ENCODE data around the gene MACROD2. TPM values are rescaled to one million over a fixed set of nuclear protein-coding genes. Genes with fewer than 3 reads are reported as not detected.

MACROD2 gene
- total and polyA plus RNA-seq, 4 donors: 0.66 to 10.5 (median 3.3) TPM

- H3K4me1 ChIP-seq (ENCODE audit: control insufficient read depth in 4 of 4, insufficient read depth in 4 of 4, low read length in 3 of 4): peaks cover 2 to 26% (median 21%) of the 10 kb centered on the region in 4 donors
- no peaks in the 10 kb centered on the region for H3K36me3 ChIP-seq (ENCODE audit: control insufficient read depth in 4 of 4, insufficient read depth in 3 of 4, low read depth in 1 of 4, low read length in 3 of 4)
- WGBS: 89% methylated on average over 4 of the region's 4 CpGs
- H3K4me3 ChIP-seq (ENCODE audit: low read depth in 1 of 3, low read length in 3 of 3): no peak overlapping the region
- H3K9me3 ChIP-seq (ENCODE audit: control insufficient read depth in 4 of 4, low read length in 3 of 4): no peaks in the 10 kb centered on the region
- no peak overlapping the region for H3K27ac ChIP-seq (ENCODE audit: low read depth in 1 of 2, low read length in 2 of 2)
- no peak for TF ChIP-seq FOXA1 (IDR thresholded peaks at IDR 0.05)
- TF ChIP-seq, protein P1, sequence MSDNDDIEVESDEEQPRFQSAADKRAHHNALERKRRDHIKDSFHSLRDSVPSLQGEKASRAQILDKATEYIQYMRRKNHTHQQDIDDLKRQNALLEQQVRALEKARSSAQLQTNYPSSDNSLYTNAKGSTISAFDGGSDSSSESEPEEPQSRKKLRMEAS (IDR thresholded peaks at IDR 0.05): no peak
- TF ChIP-seq, protein P2, sequence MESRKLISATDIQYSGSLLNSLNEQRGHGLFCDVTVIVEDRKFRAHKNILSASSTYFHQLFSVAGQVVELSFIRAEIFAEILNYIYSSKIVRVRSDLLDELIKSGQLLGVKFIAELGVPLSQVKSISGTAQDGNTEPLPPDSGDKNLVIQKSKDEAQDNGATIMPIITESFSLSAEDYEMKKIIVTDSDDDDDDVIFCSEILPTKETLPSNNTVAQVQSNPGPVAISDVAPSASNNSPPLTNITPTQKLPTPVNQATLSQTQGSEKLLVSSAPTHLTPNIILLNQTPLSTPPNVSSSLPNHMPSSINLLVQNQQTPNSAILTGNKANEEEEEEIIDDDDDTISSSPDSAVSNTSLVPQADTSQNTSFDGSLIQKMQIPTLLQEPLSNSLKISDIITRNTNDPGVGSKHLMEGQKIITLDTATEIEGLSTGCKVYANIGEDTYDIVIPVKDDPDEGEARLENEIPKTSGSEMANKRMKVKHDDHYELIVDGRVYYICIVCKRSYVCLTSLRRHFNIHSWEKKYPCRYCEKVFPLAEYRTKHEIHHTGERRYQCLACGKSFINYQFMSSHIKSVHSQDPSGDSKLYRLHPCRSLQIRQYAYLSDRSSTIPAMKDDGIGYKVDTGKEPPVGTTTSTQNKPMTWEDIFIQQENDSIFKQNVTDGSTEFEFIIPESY (IDR thresholded peaks at IDR 0.05): no peak
- TF ChIP-seq REST (IDR thresholded peaks at IDR 0.05): no peak
- TF ChIP-seq GABPA (IDR thresholded peaks at IDR 0.05 in 1 of 2, conservative IDR thresholded peaks at IDR 0.05 in 1 of 2): no peak
- no peak for TF ChIP-seq NR2F2 (IDR thresholded peaks at IDR 0.05)
- no peak for TF ChIP-seq RXRA (IDR thresholded peaks at IDR 0.05)
- TF ChIP-seq HNF4G (IDR thresholded peaks at IDR 0.05): no peak
- TF ChIP-seq HNF4A (conservative IDR thresholded peaks at IDR 0.05): no peak
- TF ChIP-seq SP1 (IDR thresholded peaks at IDR 0.05): no peak
- TF ChIP-seq ATF3 (IDR thresholded peaks at IDR 0.05): no peak
- TF ChIP-seq FOXA2 (IDR thresholded peaks at IDR 0.05): no peak
- TF ChIP-seq RAD21 (IDR thresholded peaks at IDR 0.05): no peak
- TF ChIP-seq JUND (IDR thresholded peaks at IDR 0.05): no peak
- TF ChIP-seq TAF1 (conservative IDR thresholded peaks at IDR 0.05): no peak
- TF ChIP-seq EGR1 (IDR thresholded peaks at IDR 0.05; ENCODE audit: low read depth in 2 of 2): no peak
- no peak for DNase-seq (ENCODE audit: low spot score)
- H3K9ac ChIP-seq (ENCODE audit: low read depth in 1 of 2, low read length in 2 of 2): no peak overlapping the region
- H3K27me3 ChIP-seq (ENCODE audit: control insufficient read depth in 4 of 4, insufficient read depth in 4 of 4, low read length in 3 of 4): no peaks in the 10 kb centered on the region
Observed at GRCh38 chr20:16096756-16097326, 2101.5 kb downstream of the MACROD2 start.

DNA sequence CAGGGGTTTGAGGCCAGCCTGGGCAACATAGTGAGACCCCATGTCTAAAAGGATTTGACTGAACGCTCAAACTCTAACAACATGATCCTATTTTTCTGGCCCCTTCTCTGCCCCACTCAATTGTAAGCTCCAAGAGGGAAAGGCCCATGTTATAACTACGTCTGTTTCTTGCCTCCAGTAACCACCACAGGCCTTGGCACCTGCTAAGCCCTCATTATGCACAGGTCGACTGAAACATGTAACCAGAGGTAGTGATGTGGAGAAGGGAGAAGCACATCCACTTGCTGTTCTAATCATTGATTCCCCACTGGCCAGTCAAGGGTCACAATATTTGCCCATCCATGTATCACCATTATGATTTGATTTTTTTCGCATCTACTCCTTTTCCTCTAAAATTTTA, 2102.5 kb downstream of the MACROD2 start:
- Histone ChIP-seq H3K36me3 (ENCODE audit: control insufficient read depth in 4 of 4, insufficient read depth in 3 of 4, low read depth in 1 of 4, low read length in 3 of 4) (no peaks in the 10 kb centered on the region), H3K9me3 (ENCODE audit: control insufficient read depth in 4 of 4, low read length in 3 of 4) (no peaks in the 10 kb centered on the region), H3K27ac (ENCODE audit: low read depth in 1 of 2, low read length in 2 of 2) (no peak overlapping the region), H3K27me3 (ENCODE audit: control insufficient read depth in 4 of 4, insufficient read depth in 4 of 4, low read length in 3 of 4) (no peaks in the 10 kb centered on the region), H3K4me3 (ENCODE audit: low read depth in 1 of 3, low read length in 3 of 3) (no peak overlapping the region), H3K9ac (ENCODE audit: low read depth in 1 of 2, low read length in 2 of 2) (no peak overlapping the region), H3K4me1 (ENCODE audit: control insufficient read depth in 4 of 4, insufficient read depth in 4 of 4, low read length in 3 of 4) (peaks cover 2 to 26% (median 21%) of the 10 kb centered on the region in 4 donors)
- DNase-seq (ENCODE audit: low spot score): no peak
- WGBS: 90% methylated on average over 4 of the region's 4 CpGs
- TF ChIP-seq NR2F2 (IDR thresholded peaks at IDR 0.05) (no peak), YY1 (IDR thresholded peaks at IDR 0.05) (no peak), RAD21 (IDR thresholded peaks at IDR 0.05) (no peak)

Measured in liver (tissue), 9 donors.